ENCODE measurements around the gene UCK1.

Gene UCK1

GRCh38 chr9:131530920-131531832 lies at the start of gene UCK1:
UCK1 (minus strand) TSS chr9:131531263; CDS start chr9:131531174, 89 bp downstream.
- DNase-seq (ENCODE audit: low read depth, low spot score) = peak; percentile 91

GRCh38 chr9:131580358-131580757 lies 49.3 kb upstream of the UCK1 start:
- peak; percentile 30 for DNase-seq (ENCODE audit: low read depth, low spot score)

DNA sequence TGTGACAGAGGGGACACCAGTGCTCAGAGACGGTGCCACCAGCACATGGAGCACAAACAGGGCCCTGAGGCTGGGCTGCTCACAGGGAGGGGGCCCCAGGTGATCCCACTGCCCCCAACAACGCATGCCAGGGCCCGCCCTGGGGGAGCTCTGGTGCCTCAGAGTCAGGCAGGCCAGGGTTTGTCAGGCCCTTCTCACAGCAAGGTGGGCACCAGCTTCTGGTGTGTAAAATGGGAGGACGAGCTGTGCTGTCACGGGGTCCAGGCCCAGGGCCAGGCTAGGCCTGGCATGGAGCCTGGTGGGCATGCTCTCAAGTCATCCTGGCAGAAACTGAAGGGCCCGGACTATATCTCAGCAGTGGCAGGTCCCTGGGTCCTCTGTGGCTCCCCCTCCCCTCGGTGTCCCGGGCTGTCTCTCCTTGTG lies 48.7 kb upstream of the UCK1 start:
- DNase-seq (ENCODE audit: low read depth, low spot score) = no peak

- no peak for DNase-seq (ENCODE audit: low read depth, low spot score)
These were observed 47.9 kb upstream of the UCK1 start for GRCh38 chr9:131578731-131579504.

GRCh38 chr9:131578021-131578420 lies 47.0 kb upstream of the UCK1 start:
- no peak for DNase-seq (ENCODE audit: low read depth, low spot score)

- no peak for DNase-seq (ENCODE audit: low read depth, low spot score)
These were observed 46.2 kb upstream of the UCK1 start for GRCh38 chr9:131577005-131578000.

DNA sequence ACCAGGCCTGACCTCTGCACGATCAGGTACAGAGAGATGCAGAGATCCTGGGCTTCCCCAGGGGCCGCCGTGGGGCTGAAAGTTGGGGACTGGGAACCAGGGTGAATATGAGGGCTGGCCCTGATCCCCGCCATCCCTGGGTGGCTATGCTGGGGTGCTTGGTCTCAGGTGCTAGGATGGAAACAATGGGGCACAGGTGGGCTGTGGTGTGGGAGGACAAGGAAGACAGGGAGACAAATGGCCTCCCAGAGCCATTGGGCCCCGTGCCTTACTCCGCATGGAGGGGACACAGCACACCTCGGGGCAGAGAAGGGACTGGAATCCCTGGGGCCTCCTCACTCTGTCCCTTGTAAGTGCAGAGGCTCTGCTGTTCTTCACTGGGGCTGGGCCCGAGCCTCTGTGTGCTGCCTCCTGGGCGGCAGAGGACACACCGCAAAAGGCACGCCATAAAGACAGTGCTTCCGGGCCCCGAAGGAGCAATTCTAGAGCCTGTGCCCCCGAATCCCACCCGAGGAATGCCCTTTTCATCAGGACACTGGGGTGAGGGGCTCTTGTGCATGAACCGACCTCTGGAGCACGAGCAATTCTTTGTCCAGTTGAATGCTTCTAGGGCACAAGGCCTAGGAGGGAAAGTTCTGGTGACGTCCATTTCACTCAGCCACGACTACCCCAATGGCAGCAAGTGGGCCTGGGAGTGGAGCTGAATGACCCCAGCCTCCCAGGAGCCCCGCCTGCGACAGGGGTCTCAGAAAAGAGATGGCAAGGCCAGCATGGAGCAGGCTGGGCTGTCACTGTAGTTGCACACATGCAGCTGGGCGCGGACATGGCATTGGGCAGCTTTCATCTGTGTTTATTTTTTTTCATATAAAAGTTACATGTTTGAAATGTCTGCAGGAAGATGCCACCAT lies 45.1 kb upstream of the UCK1 start:
- DNase-seq (ENCODE audit: low read depth, low spot score) = no peak

GRCh38 chr9:131574730-131575640 lies 43.9 kb upstream of the UCK1 start:
- no peak for DNase-seq (ENCODE audit: low read depth, low spot score)

DNA sequence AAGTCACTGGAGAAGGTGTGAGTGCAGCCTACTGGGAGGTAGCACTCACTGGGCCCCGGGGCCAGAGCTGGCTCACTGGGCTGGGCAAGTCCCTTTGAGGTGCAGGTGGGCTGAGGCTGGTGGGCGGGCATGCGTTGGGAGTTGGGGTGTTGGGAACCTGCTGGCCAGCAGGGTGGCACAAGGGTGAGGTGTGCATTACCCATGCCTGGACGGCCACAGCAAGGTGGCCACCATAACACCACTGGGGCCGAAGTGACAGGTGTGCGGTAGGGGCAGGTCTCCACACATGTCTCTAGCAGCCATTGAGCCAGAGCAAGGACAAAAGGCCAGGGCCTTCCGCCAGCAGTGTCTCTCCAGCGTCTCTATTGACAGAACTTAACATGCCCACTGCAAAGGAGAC lies 36.8 kb upstream of the UCK1 start:
- no peak for DNase-seq (ENCODE audit: low read depth, low spot score)

DNA sequence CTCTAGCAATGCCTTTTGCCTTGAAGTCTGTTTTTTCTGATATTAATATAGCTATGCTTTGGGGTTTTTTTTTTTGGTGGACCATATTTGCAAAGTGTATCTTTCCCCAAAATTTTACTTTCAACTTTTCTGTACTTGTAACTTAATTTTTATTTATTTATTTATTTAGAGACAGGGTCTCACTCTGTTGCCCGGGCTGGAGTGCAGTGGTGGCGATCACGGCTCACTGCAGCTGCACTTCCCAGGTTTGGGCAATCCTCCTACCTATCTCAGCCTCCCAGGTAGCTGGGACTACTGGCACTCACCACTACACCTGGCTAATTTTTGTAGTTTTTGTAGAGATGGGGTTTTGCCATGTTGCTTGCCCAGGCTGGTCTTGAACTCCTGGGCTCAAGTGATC lies 35.1 kb upstream of the UCK1 start:
- DNase-seq (ENCODE audit: low read depth, low spot score) = no peak

GRCh38 chr9:131565369-131565768 lies 34.3 kb upstream of the UCK1 start:
- DNase-seq (ENCODE audit: low read depth, low spot score) = no peak

- DNase-seq (ENCODE audit: low read depth, low spot score) = peak; percentile 61
These were observed 31.2 kb upstream of the UCK1 start for GRCh38 chr9:131562032-131562959.

DNA sequence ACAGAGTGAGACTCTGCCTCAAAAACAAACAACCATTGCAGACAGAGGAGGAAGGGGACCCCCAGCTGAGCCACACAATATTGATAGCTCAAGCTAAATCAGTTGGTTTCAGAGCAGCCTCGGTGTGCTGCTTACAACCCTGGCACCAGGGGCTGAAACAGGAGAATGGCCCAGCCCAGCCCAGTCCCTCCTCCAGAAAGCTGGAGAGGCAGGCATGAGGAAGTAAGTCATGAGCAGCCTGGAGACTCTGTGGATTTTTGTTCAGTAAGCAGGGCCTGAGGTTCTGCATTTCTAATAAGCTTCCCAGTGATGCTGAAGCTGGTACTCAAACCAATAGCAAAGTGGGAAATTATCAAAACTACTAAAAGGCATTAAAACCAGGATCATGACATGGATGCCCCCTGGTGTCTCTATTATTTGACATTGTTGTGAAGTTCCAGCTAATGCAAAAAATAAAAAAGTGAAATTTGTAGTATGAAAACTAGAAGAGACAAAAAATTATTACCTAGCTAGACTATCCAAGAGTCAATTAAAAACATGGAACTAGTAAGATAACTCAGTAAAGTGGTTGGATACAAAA lies 28.4 kb upstream of the UCK1 start:
- no peak for DNase-seq (ENCODE audit: low read depth, low spot score)

GRCh38 chr9:131557855-131558548 lies 26.9 kb upstream of the UCK1 start:
- DNase-seq (ENCODE audit: low read depth, low spot score) = peak; percentile 37

DNA sequence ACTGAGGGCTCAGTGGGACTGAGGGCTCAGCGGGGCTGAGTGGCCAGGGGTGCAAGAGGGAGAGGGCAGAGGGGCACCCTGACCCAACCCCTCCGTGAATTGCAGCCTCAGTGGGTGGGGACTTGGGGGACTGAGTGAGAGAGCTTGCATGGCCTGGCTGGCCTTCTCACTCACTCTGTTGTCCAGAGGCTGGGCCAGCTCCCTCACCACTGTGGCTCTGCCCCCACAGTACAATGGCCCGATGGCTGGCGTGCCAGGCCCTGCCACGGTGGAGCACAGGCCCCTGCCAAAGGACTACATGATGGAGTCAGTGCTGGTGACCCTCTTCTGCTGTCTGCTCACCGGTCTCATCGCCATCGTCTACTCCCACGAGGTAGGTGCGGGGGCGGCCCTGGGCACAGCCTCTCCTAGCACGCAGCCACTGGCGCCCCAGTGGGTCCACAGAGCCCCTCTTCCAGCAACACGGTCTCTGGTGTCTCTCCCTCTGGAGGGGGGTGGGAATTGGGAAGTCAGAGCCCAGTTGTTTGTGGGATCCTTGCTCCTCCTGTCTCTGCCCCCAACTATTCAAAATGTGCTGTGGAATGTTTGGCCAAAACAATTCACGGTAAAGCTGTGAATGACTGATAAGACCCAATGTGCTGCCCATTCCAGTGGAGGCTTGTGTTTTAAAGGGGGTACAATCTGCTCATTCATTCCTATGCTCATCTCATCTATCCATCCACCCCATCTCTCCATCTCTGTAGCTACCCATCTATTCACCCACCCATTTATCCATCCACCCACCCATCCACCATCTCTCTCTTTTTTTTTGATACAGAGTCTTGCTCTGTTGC lies 25.0 kb upstream of the UCK1 start:
- DNase-seq (ENCODE audit: low read depth, low spot score) = no peak

- no peak for DNase-seq (ENCODE audit: low read depth, low spot score)
These were observed 23.8 kb upstream of the UCK1 start for GRCh38 chr9:131554843-131555351.
